ENCODE results near the gene GRIK4.

DNA sequence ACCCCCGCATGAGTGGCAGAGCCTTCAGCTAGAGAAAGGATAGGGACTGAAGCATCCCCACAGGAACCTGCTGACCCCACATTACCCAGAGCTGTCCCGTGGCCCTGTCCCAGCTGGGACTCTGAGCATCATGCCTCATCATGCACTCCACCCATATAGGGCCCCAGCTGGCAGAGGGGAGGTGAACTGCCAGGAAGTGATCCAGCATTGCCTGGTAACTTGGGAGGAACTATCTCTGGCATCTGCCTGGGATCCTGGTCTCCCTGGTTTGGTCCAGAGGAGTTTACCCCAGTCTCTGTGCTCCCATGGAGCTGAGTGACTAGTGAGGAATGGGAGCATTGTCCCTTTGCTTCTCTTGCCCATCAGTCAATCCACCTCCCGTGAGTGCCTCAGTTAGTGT, 228.8 kb downstream of the GRIK4 start:
- TF ChIP-seq, protein P1, sequence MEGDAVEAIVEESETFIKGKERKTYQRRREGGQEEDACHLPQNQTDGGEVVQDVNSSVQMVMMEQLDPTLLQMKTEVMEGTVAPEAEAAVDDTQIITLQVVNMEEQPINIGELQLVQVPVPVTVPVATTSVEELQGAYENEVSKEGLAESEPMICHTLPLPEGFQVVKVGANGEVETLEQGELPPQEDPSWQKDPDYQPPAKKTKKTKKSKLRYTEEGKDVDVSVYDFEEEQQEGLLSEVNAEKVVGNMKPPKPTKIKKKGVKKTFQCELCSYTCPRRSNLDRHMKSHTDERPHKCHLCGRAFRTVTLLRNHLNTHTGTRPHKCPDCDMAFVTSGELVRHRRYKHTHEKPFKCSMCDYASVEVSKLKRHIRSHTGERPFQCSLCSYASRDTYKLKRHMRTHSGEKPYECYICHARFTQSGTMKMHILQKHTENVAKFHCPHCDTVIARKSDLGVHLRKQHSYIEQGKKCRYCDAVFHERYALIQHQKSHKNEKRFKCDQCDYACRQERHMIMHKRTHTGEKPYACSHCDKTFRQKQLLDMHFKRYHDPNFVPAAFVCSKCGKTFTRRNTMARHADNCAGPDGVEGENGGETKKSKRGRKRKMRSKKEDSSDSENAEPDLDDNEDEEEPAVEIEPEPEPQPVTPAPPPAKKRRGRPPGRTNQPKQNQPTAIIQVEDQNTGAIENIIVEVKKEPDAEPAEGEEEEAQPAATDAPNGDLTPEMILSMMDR (IDR thresholded peaks at IDR 0.05), result no peak
- no peak for TF ChIP-seq EZH2 (IDR thresholded peaks at IDR 0.05; ENCODE audit: borderline replicate concordance, insufficient read depth, low read depth, low read length, poor library complexity, severe bottlenecking)
